GM20000 (cell line): ENCODE data around the gene USH2A.

Experiments
- DNase-seq: peaks from one replicate; pipeline ENCODE4 v3.0.0; 2012; ENCODE audit warnings: low spot score
- CTCF ChIP-seq: IDR thresholded peaks from 2 replicates; pipeline ENCODE4 v1.5.1; 2012; ENCODE audit warnings: mild to moderate bottlenecking, control low read depth; ENCODE audit errors: extremely low read depth, missing control alignments

Gene USH2A

GRCh38 chr1:216433175-216433574 lies 9.9 kb upstream of the USH2A start:
- no peak for TF ChIP-seq CTCF
- no peak for DNase-seq

- DNase-seq = no peak
- TF ChIP-seq CTCF = no peak
These were observed 7.5 kb upstream of the USH2A start for GRCh38 chr1:216430744-216431143.

GRCh38 chr1:216425577-216425976 lies 2.3 kb upstream of the USH2A start:
- TF ChIP-seq CTCF = no peak
- DNase-seq = no peak

GRCh38 chr1:216420746-216421145 lies 2.5 kb downstream of the USH2A start:
- no peak for DNase-seq
- TF ChIP-seq CTCF = no peak

DNA sequence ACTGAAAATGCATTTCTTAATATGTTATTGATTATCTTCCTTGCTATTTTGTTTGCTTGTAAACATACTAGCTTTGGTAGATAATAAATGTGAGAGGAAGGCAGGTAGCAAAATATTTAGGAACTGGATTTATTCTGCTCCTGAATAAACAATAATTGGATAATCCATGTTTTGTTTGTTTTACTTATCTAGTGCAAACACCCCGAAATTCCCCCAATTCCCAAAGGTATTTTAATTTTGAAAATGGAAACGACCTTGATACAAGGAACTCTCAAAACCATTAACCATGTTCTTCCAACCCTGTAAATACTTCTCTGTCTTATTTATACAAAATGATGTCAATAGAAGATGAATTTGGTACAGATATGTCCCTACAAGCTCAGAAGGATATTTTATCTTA lies 3.0 kb downstream of the USH2A start:
- TF ChIP-seq CTCF = no peak

GRCh38 chr1:216416488-216416887 lies 6.8 kb downstream of the USH2A start:
- TF ChIP-seq CTCF = no peak

More for the DNA sequence above, 3.0 kb downstream of the USH2A start:
- DNase-seq = no peak

DNA sequence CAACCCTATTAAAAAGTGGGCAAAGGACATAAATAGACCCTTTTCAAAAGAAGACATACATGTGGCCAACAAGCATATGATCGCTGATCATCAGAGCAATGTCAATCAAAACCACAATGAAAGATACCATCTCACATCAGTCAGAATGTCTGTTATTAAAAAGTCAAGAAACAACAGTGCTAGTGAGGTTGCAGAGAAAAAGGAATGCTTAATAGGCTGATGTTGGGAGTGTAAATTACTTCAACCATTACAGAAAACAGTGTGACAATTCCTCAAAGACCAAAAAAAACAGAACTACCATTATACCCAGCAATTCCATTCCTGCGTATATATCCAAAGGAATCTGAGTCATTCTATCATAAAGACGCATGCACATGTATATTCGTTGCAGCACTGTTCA lies 13.2 kb downstream of the USH2A start:
- no peak for TF ChIP-seq CTCF
- DNase-seq = no peak

More at GRCh38 chr1:216416488-216416887, 6.8 kb downstream of the USH2A start:
- no peak for DNase-seq
